NB4 (cell line): ENCODE measurements around the gene CORIN.

Experiments used
- DNase-seq: peaks from one replicate; pipeline ENCODE4 v3.0.0; 2010; ENCODE audit warnings: low read depth
- H3K4me3 ChIP-seq: one replicate; pipeline ENCODE4 v1.5.1; 2011; ENCODE audit warnings: mild to moderate bottlenecking, low read depth, low read length, moderate library complexity
- CTCF ChIP-seq: IDR thresholded peaks from one replicate; pipeline ENCODE4 v1.5.1; 2012; ENCODE audit warnings: low read depth, low read length
- MAX ChIP-seq: IDR thresholded peaks from 2 replicates; pipeline ENCODE4 v1.6.1; 2011; ENCODE audit warnings: low read depth, low read length
- MYC ChIP-seq: IDR thresholded peaks from 2 replicates; pipeline ENCODE4 v1.6.1; 2011; ENCODE audit warnings: low read depth, low read length
- POLR2A ChIP-seq: IDR thresholded peaks from 2 replicates; pipeline ENCODE4 v1.6.1; 2011; ENCODE audit warnings: mild to moderate bottlenecking; ENCODE audit not compliant: insufficient read length; ENCODE audit errors: extremely low read depth

CORIN gene

GRCh38 chr4:47737326-47737725 lies 100.5 kb downstream of the CORIN start:
- no peak for TF ChIP-seq CTCF
- TF ChIP-seq POLR2A, result no peak
- TF ChIP-seq MYC, result no peak
- no peak for TF ChIP-seq MAX
- DNase-seq, result no peak
- no peak overlapping the region for H3K4me3 ChIP-seq

GRCh38 chr4:47736555-47736954 lies 101.3 kb downstream of the CORIN start:
- no peak overlapping the region for H3K4me3 ChIP-seq
- TF ChIP-seq POLR2A, result no peak
- no peak for TF ChIP-seq MAX
- no peak for TF ChIP-seq MYC
- TF ChIP-seq CTCF, result no peak
- DNase-seq, result no peak

- TF ChIP-seq MYC, result no peak
- TF ChIP-seq MAX, result no peak
- TF ChIP-seq POLR2A, result no peak
- no peak for TF ChIP-seq CTCF
- H3K4me3 ChIP-seq, result no peak overlapping the region
- no peak for DNase-seq
These were observed 101.7 kb downstream of the CORIN start for GRCh38 chr4:47736146-47736545.

- DNase-seq, result no peak
- H3K4me3 ChIP-seq, result no peak overlapping the region
- no peak for TF ChIP-seq MAX
- no peak for TF ChIP-seq CTCF
- no peak for TF ChIP-seq MYC
- no peak for TF ChIP-seq POLR2A
These were observed 104.3 kb downstream of the CORIN start for GRCh38 chr4:47733302-47734175.

- no peak overlapping the region for H3K4me3 ChIP-seq
- TF ChIP-seq MYC, result no peak
- TF ChIP-seq MAX, result no peak
- no peak for TF ChIP-seq CTCF
- no peak for TF ChIP-seq POLR2A
- DNase-seq, result no peak
These were observed 106.7 kb downstream of the CORIN start for GRCh38 chr4:47731182-47731581.
